ENCODE results near the gene RTTN. TPM values are rescaled to one million over a fixed set of nuclear protein-coding genes. Genes with fewer than 3 reads are reported as not detected.

Gene RTTN
- polyA plus RNA-seq, 1 donor (not counting 4 experiments of a cell fraction or from before 2014, with no cell fraction given), result 77.3 TPM

DNA sequence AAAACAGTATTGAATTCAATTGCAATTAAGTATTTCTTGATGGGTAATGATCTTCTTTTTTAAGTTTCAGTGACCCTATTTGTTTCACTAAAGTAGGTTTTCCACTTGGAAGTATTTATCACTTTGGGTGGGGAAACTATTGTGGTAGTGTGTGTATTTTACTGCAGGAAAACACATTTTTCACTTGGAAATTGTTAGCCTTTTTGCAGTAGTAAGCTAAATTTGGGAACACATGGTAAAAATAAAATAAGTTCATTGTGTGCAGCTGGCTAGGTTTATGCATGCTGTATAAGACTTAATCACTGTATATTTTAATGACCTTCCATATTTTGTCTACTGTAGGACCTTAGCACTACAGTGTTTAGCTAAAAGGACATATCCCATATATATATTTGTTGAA lies 28.5 kb upstream of the RTTN start:
- H3K4me1 ChIP-seq (ENCODE audit: control insufficient read depth, extremely low read depth, insufficient read depth, low read length), result no peaks in the 10 kb centered on the region
- FAIRE-seq (no peak), DNase-seq (ENCODE audit: low read depth, low spot score) (no peak)
- dilution Hi-C loops (cut with MboI; ENCODE audit: extremely low pct_ligation_motif_present, low sequenced_read_pairs), result no loop called here
- H3K79me2 ChIP-seq (ENCODE audit: control insufficient read depth, insufficient read depth, low read length), result no peaks in the 10 kb centered on the region
- no peak overlapping the region for H3K4me3 ChIP-seq (ENCODE audit: control insufficient read depth in 2 of 3, extremely low read depth in 1 of 3, insufficient read depth in 2 of 3, low read depth in 1 of 3, low read length in 3 of 3)
- H3K9ac ChIP-seq (ENCODE audit: control insufficient read depth, extremely low read depth, insufficient read depth, low read length), result no peak overlapping the region
- H3K27me3 ChIP-seq (ENCODE audit: control insufficient read depth, extremely low read depth, insufficient read depth, low read length), result no peaks in the 10 kb centered on the region
- H3K9me3 ChIP-seq (ENCODE audit: control insufficient read depth, low read depth, low read length), result no peaks in the 10 kb centered on the region
- H3K9me1 ChIP-seq (ENCODE audit: control insufficient read depth, extremely low read depth, insufficient read depth, low read length), result no peaks in the 10 kb centered on the region
- no peaks in the 10 kb centered on the region for H4K20me1 ChIP-seq (ENCODE audit: control insufficient read depth, extremely low read depth, insufficient read depth, low read length)
- H2AFZ ChIP-seq (ENCODE audit: control insufficient read depth, low read length), result no peak overlapping the region
- TF ChIP-seq, protein P1, sequence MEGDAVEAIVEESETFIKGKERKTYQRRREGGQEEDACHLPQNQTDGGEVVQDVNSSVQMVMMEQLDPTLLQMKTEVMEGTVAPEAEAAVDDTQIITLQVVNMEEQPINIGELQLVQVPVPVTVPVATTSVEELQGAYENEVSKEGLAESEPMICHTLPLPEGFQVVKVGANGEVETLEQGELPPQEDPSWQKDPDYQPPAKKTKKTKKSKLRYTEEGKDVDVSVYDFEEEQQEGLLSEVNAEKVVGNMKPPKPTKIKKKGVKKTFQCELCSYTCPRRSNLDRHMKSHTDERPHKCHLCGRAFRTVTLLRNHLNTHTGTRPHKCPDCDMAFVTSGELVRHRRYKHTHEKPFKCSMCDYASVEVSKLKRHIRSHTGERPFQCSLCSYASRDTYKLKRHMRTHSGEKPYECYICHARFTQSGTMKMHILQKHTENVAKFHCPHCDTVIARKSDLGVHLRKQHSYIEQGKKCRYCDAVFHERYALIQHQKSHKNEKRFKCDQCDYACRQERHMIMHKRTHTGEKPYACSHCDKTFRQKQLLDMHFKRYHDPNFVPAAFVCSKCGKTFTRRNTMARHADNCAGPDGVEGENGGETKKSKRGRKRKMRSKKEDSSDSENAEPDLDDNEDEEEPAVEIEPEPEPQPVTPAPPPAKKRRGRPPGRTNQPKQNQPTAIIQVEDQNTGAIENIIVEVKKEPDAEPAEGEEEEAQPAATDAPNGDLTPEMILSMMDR (optimal IDR thresholded peaks at IDR 0.05 in 1 of 3, IDR thresholded peaks at IDR 0.05 in 1 of 3, conservative IDR thresholded peaks at IDR 0.05 in 1 of 3; ENCODE audit: extremely low read depth in 1 of 3, insufficient read depth in 2 of 3, low read length in 3 of 3), result no peak
- no peak for TF ChIP-seq EZH2 (IDR thresholded peaks at IDR 0.05; ENCODE audit: low read length)
- no peak overlapping the region for H3K4me2 ChIP-seq (ENCODE audit: control insufficient read depth, extremely low read depth, insufficient read depth, low read depth, low read length)
- H3K36me3 ChIP-seq (ENCODE audit: control insufficient read depth in 2 of 2, extremely low read depth in 1 of 2, insufficient read depth in 2 of 2, low read length in 2 of 2), result no peaks in the 10 kb centered on the region
- no peak overlapping the region for H3K27ac ChIP-seq (ENCODE audit: control insufficient read depth, insufficient read depth, low read length)

DNA sequence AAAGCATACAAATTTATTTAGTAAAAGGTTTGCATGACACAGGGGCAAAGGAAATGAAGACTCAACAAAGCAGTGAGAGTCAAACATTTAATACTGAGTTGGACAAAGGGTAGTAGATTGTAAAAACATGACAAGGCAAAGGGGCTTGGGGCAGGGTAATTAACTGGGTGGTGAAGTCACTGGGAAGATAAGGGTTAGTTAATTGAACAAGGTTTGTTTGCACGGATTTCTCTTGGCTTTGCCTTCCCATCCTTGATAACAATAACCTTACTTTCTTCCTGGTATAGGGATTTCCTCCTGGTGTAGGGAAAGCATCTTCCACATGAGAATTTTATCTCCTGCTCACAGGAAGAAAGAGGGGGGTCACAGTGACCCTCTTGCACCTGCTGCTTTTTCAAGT lies 26.8 kb upstream of the RTTN start:
- H2AFZ ChIP-seq (ENCODE audit: control insufficient read depth, low read length), result no peak overlapping the region
- no peak for FAIRE-seq
- no peaks in the 10 kb centered on the region for H3K9me1 ChIP-seq (ENCODE audit: control insufficient read depth, extremely low read depth, insufficient read depth, low read length)
- dilution Hi-C loops (cut with MboI; ENCODE audit: extremely low pct_ligation_motif_present, low sequenced_read_pairs), result no loop called here
- H3K4me2 ChIP-seq (ENCODE audit: control insufficient read depth, extremely low read depth, insufficient read depth, low read depth, low read length), result no peak overlapping the region
- TF ChIP-seq, protein P1 (optimal IDR thresholded peaks at IDR 0.05 in 1 of 3, IDR thresholded peaks at IDR 0.05 in 1 of 3, conservative IDR thresholded peaks at IDR 0.05 in 1 of 3; ENCODE audit: extremely low read depth in 1 of 3, insufficient read depth in 2 of 3, low read length in 3 of 3), result no peak
- no peak for TF ChIP-seq EZH2 (IDR thresholded peaks at IDR 0.05; ENCODE audit: low read length)
- H3K27me3 ChIP-seq (ENCODE audit: control insufficient read depth, extremely low read depth, insufficient read depth, low read length), result no peaks in the 10 kb centered on the region
- H3K36me3 ChIP-seq (ENCODE audit: control insufficient read depth in 2 of 2, extremely low read depth in 1 of 2, insufficient read depth in 2 of 2, low read length in 2 of 2), result no peaks in the 10 kb centered on the region
- H3K79me2 ChIP-seq (ENCODE audit: control insufficient read depth, insufficient read depth, low read length), result no peaks in the 10 kb centered on the region
- DNase-seq (ENCODE audit: low read depth, low spot score), result no peak
- no peaks in the 10 kb centered on the region for H4K20me1 ChIP-seq (ENCODE audit: control insufficient read depth, extremely low read depth, insufficient read depth, low read length)
- no peak overlapping the region for H3K4me3 ChIP-seq (ENCODE audit: control insufficient read depth in 2 of 3, extremely low read depth in 1 of 3, insufficient read depth in 2 of 3, low read depth in 1 of 3, low read length in 3 of 3)
- no peaks in the 10 kb centered on the region for H3K9me3 ChIP-seq (ENCODE audit: control insufficient read depth, low read depth, low read length)
- H3K4me1 ChIP-seq (ENCODE audit: control insufficient read depth, extremely low read depth, insufficient read depth, low read length), result no peaks in the 10 kb centered on the region
- no peak overlapping the region for H3K9ac ChIP-seq (ENCODE audit: control insufficient read depth, extremely low read depth, insufficient read depth, low read length)
- no peak overlapping the region for H3K27ac ChIP-seq (ENCODE audit: control insufficient read depth, insufficient read depth, low read length)

Data from keratinocyte (primary cell).